Glomerular endothelial cell (primary cell): Measurements from ENCODE around the gene SLC35C1. TPM values are rescaled to one million over a fixed set of nuclear protein-coding genes. Genes with fewer than 3 reads are reported as not detected.

Experiments used
- DNase-seq: peaks from one replicate; pipeline ENCODE4 v3.0.0-alpha.2; 2011; ENCODE audit warnings: low read depth, low spot score; ENCODE audit errors: extremely low read depth
- total RNA-seq: library from RNA; depleted of rRNA; stranded (reverse); fragments of >200 nt; gene quantifications from 2 replicates; pipeline ENCODE4 v1.2.3, GENCODE V29; 2015

Gene SLC35C1
- total RNA-seq, 1 donor from 2014 or later, result 29.4 TPM

GRCh38 chr11:45843158-45843924 is 38.4 kb downstream of the SLC35C1 start:
- DNase-seq, result no peak

GRCh38 chr11:45844822-45845578 is 40.1 kb downstream of the SLC35C1 start:
- DNase-seq, result no peak

DNA sequence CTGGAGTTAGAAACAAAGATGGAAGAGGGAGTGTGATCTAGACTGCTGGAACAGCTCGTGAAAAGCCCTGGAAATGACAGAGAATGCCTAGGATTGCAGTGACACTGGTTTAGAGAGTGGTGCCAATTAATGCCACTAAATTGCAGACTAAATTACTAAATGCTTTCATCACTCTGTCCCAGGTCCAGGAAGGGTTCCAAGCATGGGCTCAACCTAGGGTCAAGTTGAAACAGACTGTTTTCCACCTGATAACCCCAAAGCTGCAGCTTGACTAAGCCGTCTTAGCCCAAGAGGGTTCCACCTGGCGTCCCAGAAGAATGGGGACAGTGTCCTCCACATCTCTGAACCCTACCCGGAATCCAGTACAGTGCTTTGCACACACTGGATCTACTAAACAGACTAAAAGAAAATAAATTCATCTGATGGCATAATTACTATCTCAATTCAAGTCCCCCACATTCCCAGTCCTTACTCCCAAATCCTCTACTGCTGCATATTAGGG is 41.3 kb downstream of the SLC35C1 start:
- no peak for DNase-seq

GRCh38 chr11:45846974-45847910 is 42.3 kb downstream of the SLC35C1 start, which contains the start of gene CRY2:
Gene CRY2, plus strand, starts transcription at chr11:45847475. Its CDS starts 16 bp downstream, at chr11:45847491.
- peak; percentile 75 for DNase-seq

DNA sequence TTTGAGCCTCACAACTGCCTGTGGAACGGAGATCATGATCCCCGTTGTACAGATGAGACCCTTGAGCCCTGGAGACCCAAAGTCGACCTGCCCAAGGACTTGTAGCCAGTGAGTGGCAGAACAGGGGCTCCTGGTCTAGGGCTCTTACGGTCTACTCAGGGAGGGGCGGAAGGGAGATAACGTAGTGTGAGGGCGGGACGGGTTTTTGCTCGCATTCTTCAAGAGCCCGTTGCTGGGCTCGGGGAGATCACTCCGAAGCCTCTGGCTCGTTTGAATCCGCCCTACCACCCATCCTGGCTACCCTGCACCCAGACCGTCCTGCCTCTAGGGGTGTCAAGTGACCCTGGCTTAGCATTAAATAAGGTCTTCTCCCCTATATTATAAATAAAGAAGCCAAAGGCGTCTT is 43.0 kb downstream of the SLC35C1 start:
- no peak for DNase-seq

DNA sequence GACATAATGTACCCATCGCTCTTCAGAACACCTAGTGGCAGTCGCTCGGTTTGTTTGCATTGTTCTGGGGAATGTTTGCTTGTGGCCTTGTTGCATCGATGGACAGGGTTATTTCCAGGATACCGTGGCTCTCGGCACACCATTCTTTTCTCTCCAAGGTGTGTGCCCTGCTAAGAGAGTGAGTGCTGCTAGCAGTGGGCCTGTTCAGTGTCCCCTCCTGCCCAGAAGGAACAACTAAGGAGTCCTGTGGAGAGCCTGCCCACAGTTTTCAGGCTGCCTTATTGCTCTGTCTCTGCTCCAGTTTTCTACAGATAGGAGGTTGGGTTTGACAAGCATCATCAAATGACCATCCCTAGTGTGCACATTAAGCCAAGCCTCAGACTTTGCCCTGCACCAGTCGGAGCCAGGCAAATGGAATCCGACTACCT is 43.7 kb downstream of the SLC35C1 start:
- no peak for DNase-seq

- DNase-seq, result no peak
Observed at GRCh38 chr11:45850446-45850845, 45.5 kb downstream of the SLC35C1 start.

DNA sequence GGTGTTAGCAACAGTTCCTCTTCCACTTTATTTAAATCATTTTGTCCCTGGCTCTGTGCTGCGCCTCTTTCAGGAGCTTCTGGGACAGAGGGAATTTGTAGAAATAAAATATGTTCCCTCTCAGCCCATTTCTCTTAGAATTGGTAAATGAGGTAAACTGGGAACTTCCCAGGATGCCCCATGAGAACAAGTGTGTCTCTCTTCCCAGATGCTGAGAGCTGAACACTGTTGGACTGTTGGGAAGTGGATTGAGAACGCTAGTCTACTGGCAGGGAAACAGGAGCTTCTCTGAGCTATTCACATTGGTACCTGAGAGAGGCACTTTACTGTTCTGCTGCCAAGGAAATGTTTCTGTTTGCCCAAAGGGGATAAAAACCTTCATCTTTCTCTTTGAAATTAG is 46.3 kb downstream of the SLC35C1 start:
- no peak for DNase-seq

GRCh38 chr11:45852018-45852711 is 47.2 kb downstream of the SLC35C1 start:
- no peak for DNase-seq

- DNase-seq, result no peak
Observed at GRCh38 chr11:45852712-45853101, 47.8 kb downstream of the SLC35C1 start.

DNA sequence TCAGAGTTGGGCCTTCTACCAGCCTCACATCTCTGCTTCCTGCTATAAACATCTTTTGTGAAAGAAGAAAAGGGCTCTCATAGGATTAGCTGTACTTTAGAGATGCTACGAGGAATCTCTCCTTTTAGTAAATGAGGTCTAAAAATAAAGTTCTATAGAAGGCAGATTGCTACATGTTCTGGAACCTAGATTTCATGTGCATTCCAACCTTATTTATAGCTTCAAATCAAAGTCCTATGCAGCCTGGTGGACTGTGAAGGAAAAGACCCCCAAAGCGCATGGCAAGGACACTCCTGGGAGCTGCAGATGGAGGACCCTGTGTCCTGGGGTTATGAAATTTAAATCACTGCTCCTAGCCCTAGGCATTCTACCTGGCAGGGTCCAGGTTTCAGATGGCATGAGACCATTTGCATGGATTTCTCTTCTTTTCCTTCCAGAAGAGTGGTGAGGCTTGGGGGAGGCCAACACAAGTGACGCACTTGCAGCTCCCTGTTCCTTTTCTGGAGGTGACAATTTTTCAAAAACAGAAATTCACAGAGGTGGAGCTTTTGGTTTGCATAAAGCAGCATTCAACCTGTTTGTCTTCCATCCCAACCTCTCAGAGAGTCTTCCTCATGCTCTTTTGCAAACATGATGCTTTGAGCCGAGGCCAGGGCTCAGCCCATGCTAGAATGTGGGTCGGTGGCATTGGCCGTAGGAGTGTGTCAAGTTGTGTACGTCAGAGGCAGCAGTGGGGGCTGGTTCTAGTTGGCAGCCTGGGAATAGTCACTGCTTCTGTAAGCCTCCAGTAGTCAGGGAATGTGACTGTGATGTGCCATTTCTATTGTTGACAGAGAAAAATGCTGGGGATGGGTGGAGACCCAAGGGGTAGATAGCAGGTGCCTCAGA is 48.6 kb downstream of the SLC35C1 start:
- no peak for DNase-seq

DNA sequence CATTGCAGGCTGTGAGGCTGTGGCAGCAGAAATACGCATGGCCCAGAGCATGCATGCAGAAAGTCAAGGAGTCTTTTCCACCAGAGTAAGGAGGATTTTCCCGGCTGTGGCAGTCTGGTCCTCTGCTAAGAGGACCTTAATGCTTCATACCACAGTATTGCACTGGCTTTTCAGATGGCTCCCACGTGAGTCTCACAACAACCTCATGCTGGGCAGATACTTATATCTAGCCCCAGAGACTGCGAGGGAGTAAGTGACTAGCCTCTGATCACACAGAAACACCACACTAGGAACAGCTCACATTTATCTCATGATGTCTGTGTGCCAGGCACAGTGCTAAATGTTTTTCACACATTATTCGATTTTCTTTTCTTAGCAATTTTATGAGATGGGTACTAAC is 50.4 kb downstream of the SLC35C1 start:
- DNase-seq, result no peak

DNA sequence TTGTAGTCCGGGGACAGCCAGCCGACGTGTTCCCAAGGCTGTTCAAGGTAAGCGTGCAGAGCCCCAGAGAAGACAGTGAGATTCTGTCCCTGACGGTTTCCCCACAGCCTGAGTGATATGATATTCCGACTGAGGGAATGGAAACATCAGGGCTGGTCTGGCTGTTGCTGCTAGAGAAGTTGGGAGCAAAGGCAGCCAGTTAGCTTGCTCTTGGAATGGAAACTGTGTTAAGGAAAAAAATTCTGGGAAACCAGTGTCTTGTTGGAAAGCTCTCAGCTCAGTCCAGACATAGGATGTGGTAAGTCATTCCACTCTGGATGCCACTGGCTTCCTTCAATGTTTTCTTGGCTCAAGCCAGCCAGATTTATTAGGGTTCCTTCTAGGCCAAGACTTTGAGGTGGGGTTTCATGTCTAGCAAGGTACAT is 51.1 kb downstream of the SLC35C1 start:
- DNase-seq, result no peak

DNA sequence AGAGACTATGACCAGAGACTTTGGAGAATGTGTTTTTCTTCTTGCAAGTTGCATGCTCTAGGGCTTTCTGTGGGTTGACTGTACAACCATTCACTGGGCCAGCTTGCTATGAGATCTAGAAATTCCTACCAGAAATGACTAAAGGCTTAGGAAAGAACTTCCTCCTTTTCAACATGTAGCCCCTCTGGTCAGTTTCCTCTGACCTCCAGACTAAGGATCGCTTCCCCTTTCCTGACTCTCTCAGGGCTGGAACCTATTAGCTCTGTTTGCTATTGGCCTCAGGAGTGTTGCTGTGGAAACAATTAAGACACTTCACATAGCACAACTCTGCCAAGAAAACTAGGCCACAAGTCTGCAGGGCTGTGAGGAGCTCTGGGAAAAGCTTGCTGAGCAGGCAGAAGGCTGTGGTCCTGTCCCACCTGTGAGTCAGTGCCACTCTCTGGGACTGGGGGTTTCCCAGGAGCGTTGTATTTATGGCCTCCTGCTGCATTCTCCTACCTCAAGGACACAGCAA is 53.1 kb downstream of the SLC35C1 start:
- DNase-seq, result peak; percentile 77

DNA sequence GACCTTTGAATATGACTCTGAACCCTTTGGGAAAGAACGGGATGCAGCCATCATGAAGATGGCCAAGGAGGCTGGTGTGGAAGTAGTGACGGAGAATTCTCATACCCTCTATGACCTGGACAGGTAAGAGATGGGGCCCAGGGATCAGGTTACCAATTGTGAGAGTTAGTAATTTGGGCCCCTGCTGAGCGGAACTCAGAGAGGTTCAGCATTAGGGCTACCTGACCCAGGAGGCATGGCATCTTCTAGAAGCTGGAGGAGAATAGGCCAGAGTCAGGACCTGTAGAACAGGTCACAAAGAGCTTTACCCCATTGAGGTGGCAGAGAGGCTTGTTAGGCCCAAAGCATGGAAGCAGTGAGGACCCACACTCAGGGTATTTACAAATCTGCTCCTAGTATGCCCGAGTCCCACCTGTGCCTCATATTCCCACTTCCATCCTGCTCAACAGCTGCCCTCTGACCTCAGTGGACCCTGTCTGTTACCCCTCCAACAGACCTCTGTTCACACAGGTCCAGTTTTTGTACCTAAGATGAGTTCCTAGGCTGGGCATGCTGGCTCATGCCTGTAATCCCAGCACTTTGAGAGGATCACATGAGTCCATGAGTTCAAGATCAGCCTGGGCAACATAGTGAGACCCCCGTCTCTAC is 53.9 kb downstream of the SLC35C1 start:
- no peak for DNase-seq

- no peak for DNase-seq
Observed at GRCh38 chr11:45859661-45860140, 54.8 kb downstream of the SLC35C1 start.

GRCh38 chr11:45860348-45860747 is 55.4 kb downstream of the SLC35C1 start:
- DNase-seq, result no peak
